ENCODE results near the gene GPRIN3.
"Not testable (repeated sequence)": the region's sequence is repeated elsewhere in the genome, so short reads cannot be mapped to it uniquely, and the experiment has no call there.

GPRIN3 gene

DNA sequence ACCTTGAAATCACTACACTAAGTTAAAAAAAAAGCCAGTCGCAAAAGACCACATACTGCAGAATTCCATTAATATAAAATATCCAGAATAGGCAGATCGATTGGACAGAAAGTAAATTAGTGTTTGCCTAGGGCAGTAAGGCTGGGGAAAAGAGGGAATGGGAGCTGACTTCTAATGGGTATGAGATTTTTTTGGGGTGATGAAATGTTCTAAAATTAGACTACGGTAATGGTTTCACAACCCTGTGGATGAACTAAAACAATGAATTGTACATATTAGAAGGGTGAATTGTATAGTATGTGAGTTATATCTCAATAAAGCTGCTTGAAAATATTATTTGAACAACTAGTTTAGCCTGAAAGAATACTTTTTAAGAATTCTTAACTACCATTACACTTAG is 6.7 kb upstream of the GPRIN3 start:
- Histone ChIP-seq H3K27me3 (ENCODE audit: insufficient read depth, insufficient read length) (no peaks in the 10 kb centered on the region), H3K36me3 (ENCODE audit: insufficient read depth, insufficient read length, low read length) (no peaks in the 10 kb centered on the region), H3K4me1 (ENCODE audit: insufficient read depth, insufficient read length) (no peaks in the 10 kb centered on the region), H3K4me3 (ENCODE audit: insufficient read length, low read depth) (no peak overlapping the region), H3K9me3 (ENCODE audit: insufficient read depth, low read length) (no peaks in the 10 kb centered on the region), H3K9ac (ENCODE audit: insufficient read length, low read depth) (no peak overlapping the region)
- TF ChIP-seq ZNF274 (IDR thresholded peaks at IDR 0.05; ENCODE audit: low read depth, low read length) (no peak), SUZ12 (IDR thresholded peaks at IDR 0.05; ENCODE audit: extremely low read depth, insufficient read depth, insufficient read length) (no peak), YY1 (IDR thresholded peaks at IDR 0.05; ENCODE audit: insufficient read depth, insufficient read length) (no peak)
- no peak for DNase-seq (ENCODE audit: low read depth, low spot score)

GRCh38 chr4:89312066-89312465 is 4.5 kb upstream of the GPRIN3 start:
- no peak for TF ChIP-seq ZNF274 (IDR thresholded peaks at IDR 0.05; ENCODE audit: low read depth, low read length)
- no peak for TF ChIP-seq SUZ12 (IDR thresholded peaks at IDR 0.05; ENCODE audit: extremely low read depth, insufficient read depth, insufficient read length)
- TF ChIP-seq YY1 (IDR thresholded peaks at IDR 0.05; ENCODE audit: insufficient read depth, insufficient read length), result no peak
- H3K36me3 ChIP-seq (ENCODE audit: insufficient read depth, insufficient read length, low read length), result no peaks in the 10 kb centered on the region
- no peaks in the 10 kb centered on the region for H3K9me3 ChIP-seq (ENCODE audit: insufficient read depth, low read length)
- no peak for DNase-seq (ENCODE audit: low read depth, low spot score)
- peaks cover 3% of the 10 kb centered on the region for H3K27me3 ChIP-seq (ENCODE audit: insufficient read depth, insufficient read length)
- no peak overlapping the region for H3K4me3 ChIP-seq (ENCODE audit: insufficient read length, low read depth)
- H3K4me1 ChIP-seq (ENCODE audit: insufficient read depth, insufficient read length), result no peaks in the 10 kb centered on the region
- H3K9ac ChIP-seq (ENCODE audit: insufficient read length, low read depth), result no peak overlapping the region

DNA sequence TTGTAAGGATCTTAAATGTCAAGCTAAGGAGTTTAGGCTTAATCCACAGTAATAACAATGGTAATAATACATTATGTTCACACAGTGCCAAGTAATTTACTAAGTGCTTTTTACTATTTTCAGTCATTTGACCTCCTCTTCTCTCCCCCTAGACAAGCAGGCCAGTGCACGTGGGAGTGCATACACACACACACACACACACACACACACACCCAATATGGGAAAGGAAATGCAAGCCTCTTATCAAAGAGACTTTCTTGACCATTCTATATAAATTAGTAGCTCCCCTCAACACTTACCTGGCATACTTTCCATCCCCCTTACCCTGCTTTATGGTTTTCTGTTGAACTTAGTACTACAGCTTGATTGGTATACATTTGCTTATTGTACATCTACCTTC is 3.8 kb upstream of the GPRIN3 start:
- DNase-seq (ENCODE audit: low read depth, low spot score), result no peak
- H3K4me1 ChIP-seq (ENCODE audit: insufficient read depth, insufficient read length), result no peaks in the 10 kb centered on the region

DNA sequence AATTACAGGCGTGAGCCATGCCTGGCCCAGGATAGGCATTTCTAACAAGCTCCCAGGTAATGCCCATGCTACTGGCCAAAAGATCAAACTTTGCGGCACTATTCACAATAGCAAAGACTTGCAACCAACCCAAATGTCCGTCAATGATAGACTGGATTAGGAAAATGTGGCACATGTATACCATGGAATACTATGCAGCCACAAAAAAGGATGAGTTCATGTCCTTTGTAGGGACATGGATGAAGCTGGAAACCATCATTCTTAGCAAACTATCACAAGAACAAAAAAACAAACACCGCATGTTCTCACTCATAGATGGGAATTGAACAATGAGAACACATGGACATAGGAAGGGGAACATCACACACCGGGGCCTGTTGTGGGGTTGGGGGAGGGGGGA is 1.6 kb upstream of the GPRIN3 start:
- H3K27me3 ChIP-seq (ENCODE audit: insufficient read depth, insufficient read length), result peaks cover 18% of the 10 kb centered on the region
- not testable (repeated sequence) for H3K4me1 ChIP-seq (ENCODE audit: insufficient read depth, insufficient read length); H3K9ac ChIP-seq (ENCODE audit: insufficient read length, low read depth); H3K9me3 ChIP-seq (ENCODE audit: insufficient read depth, low read length); DNase-seq (ENCODE audit: low read depth, low spot score); H3K36me3 ChIP-seq (ENCODE audit: insufficient read depth, insufficient read length, low read length); H3K4me3 ChIP-seq (ENCODE audit: insufficient read length, low read depth)

More for the DNA sequence above, 3.8 kb upstream of the GPRIN3 start:
- Histone ChIP-seq H3K4me3 (ENCODE audit: insufficient read length, low read depth) (no peak overlapping the region), H3K36me3 (ENCODE audit: insufficient read depth, insufficient read length, low read length) (no peaks in the 10 kb centered on the region), H3K9ac (ENCODE audit: insufficient read length, low read depth) (no peak overlapping the region), H3K9me3 (ENCODE audit: insufficient read depth, low read length) (no peaks in the 10 kb centered on the region), H3K27me3 (ENCODE audit: insufficient read depth, insufficient read length) (peaks cover 9% of the 10 kb centered on the region)
- no peak for TF ChIP-seq YY1 (IDR thresholded peaks at IDR 0.05; ENCODE audit: insufficient read depth, insufficient read length)
- TF ChIP-seq ZNF274 (IDR thresholded peaks at IDR 0.05; ENCODE audit: low read depth, low read length), result no peak
- TF ChIP-seq SUZ12 (IDR thresholded peaks at IDR 0.05; ENCODE audit: extremely low read depth, insufficient read depth, insufficient read length), result no peak

- no peak overlapping the region for H3K9ac ChIP-seq (ENCODE audit: insufficient read length, low read depth)
- no peak overlapping the region for H3K4me3 ChIP-seq (ENCODE audit: insufficient read length, low read depth)
- no peak for TF ChIP-seq SUZ12 (IDR thresholded peaks at IDR 0.05; ENCODE audit: extremely low read depth, insufficient read depth, insufficient read length)
- TF ChIP-seq YY1 (IDR thresholded peaks at IDR 0.05; ENCODE audit: insufficient read depth, insufficient read length), result no peak
- no peak for TF ChIP-seq ZNF274 (IDR thresholded peaks at IDR 0.05; ENCODE audit: low read depth, low read length)
- H3K9me3 ChIP-seq (ENCODE audit: insufficient read depth, low read length), result no peaks in the 10 kb centered on the region
- DNase-seq (ENCODE audit: low read depth, low spot score), result no peak
- no peaks in the 10 kb centered on the region for H3K36me3 ChIP-seq (ENCODE audit: insufficient read depth, insufficient read length, low read length)
- H3K4me1 ChIP-seq (ENCODE audit: insufficient read depth, insufficient read length), result no peaks in the 10 kb centered on the region
- peaks cover 18% of the 10 kb centered on the region for H3K27me3 ChIP-seq (ENCODE audit: insufficient read depth, insufficient read length)
Observed at GRCh38 chr4:89308161-89308500, 531 bp upstream of the GPRIN3 start.

DNA sequence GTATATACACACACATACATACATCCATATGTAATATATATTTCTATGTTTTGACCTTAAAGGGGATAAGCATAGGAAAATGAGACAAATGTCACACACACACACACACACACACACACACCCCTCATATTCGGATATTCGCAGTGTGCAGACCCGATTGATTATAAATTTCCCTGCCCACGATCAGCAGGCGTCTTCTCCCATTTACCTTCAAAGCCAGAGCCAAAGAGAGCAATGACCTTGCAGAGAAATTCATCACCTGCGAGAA is 488 bp downstream of the GPRIN3 start:
- H3K27me3 ChIP-seq (ENCODE audit: insufficient read depth, insufficient read length), result peaks cover 18% of the 10 kb centered on the region
- no peak for DNase-seq (ENCODE audit: low read depth, low spot score)
- no peaks in the 10 kb centered on the region for H3K9me3 ChIP-seq (ENCODE audit: insufficient read depth, low read length)
- peak overlapping the region; percentile 61 for H3K4me3 ChIP-seq (ENCODE audit: insufficient read length, low read depth)
- H3K4me1 ChIP-seq (ENCODE audit: insufficient read depth, insufficient read length), result no peaks in the 10 kb centered on the region
- no peaks in the 10 kb centered on the region for H3K36me3 ChIP-seq (ENCODE audit: insufficient read depth, insufficient read length, low read length)
- peak overlapping the region; percentile 64 for H3K9ac ChIP-seq (ENCODE audit: insufficient read length, low read depth)
- TF ChIP-seq SUZ12 (IDR thresholded peaks at IDR 0.05; ENCODE audit: extremely low read depth, insufficient read depth, insufficient read length) (no peak), YY1 (IDR thresholded peaks at IDR 0.05; ENCODE audit: insufficient read depth, insufficient read length) (no peak), ZNF274 (IDR thresholded peaks at IDR 0.05; ENCODE audit: low read depth, low read length) (no peak)

DNA sequence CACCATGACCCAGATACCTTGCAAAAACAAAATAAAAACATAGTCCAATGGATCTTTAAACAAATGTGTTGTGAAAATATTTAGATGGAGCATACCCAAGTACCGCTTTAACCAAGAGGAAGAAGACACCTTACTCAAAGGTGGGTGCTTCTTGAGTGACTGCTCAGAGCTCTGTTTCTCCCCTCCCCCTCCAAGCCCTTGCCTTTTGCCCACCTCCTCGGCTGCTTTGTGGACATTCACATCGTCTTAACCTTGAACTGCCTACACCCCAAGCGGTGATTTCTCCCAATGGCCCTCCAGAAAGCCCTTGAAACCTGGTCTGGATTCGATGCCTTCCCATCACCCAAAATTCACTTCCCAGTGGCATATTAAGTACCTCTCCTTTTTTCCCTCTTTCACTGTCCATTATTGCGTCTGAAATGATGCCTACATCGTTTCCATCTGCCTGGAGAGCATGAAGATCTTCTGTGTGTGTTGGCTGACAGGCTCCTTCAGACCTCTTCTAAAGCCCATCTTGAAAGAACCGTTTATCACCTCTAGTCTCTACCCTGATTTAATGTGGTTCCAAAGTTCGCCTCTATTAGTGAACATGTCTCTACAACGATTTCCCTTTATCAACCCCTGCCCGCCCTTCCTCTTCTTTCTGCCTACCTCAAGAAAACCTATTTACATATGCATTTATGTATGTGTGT is 968 bp downstream of the GPRIN3 start:
- Histone ChIP-seq H3K36me3 (ENCODE audit: insufficient read depth, insufficient read length, low read length) (no peaks in the 10 kb centered on the region), H3K9me3 (ENCODE audit: insufficient read depth, low read length) (no peaks in the 10 kb centered on the region), H3K4me1 (ENCODE audit: insufficient read depth, insufficient read length) (no peaks in the 10 kb centered on the region), H3K4me3 (ENCODE audit: insufficient read length, low read depth) (peak overlapping the region; percentile 4), H3K9ac (ENCODE audit: insufficient read length, low read depth) (no peak overlapping the region), H3K27me3 (ENCODE audit: insufficient read depth, insufficient read length) (peaks cover 18% of the 10 kb centered on the region)
- DNase-seq (ENCODE audit: low read depth, low spot score), result no peak
- TF ChIP-seq ZNF274 (IDR thresholded peaks at IDR 0.05; ENCODE audit: low read depth, low read length) (no peak), SUZ12 (IDR thresholded peaks at IDR 0.05; ENCODE audit: extremely low read depth, insufficient read depth, insufficient read length) (no peak), YY1 (IDR thresholded peaks at IDR 0.05; ENCODE audit: insufficient read depth, insufficient read length) (no peak)
